Fibroblast of villous mesenchyme (primary cell): ENCODE data around the gene CELSR1. TPM values are rescaled to one million over a fixed set of nuclear protein-coding genes. Genes with fewer than 3 reads are reported as not detected.

ENCODE experiments used
- DNase-seq: peaks from one replicate; pipeline ENCODE4 v3.0.0-alpha.2; 2010; ENCODE audit warnings: low read depth
- H3K4me3 ChIP-seq: 2 replicates; pipeline ENCODE4 v1.5.1; 2011; ENCODE audit warnings: low read depth, mild to moderate bottlenecking, low read length
- CTCF ChIP-seq: IDR thresholded peaks from 2 replicates; pipeline ENCODE4 v1.5.1; 2012; ENCODE audit warnings: low read depth, mild to moderate bottlenecking, low read length; ENCODE audit not compliant: insufficient read depth
- total RNA-seq: library from RNA; depleted of rRNA; stranded (reverse); fragments of >200 nt; gene quantifications from 2 replicates; pipeline ENCODE4 v1.2.3, GENCODE V29; 2012

Gene CELSR1
- total RNA-seq, 1 donor: 1.7 TPM

DNA sequence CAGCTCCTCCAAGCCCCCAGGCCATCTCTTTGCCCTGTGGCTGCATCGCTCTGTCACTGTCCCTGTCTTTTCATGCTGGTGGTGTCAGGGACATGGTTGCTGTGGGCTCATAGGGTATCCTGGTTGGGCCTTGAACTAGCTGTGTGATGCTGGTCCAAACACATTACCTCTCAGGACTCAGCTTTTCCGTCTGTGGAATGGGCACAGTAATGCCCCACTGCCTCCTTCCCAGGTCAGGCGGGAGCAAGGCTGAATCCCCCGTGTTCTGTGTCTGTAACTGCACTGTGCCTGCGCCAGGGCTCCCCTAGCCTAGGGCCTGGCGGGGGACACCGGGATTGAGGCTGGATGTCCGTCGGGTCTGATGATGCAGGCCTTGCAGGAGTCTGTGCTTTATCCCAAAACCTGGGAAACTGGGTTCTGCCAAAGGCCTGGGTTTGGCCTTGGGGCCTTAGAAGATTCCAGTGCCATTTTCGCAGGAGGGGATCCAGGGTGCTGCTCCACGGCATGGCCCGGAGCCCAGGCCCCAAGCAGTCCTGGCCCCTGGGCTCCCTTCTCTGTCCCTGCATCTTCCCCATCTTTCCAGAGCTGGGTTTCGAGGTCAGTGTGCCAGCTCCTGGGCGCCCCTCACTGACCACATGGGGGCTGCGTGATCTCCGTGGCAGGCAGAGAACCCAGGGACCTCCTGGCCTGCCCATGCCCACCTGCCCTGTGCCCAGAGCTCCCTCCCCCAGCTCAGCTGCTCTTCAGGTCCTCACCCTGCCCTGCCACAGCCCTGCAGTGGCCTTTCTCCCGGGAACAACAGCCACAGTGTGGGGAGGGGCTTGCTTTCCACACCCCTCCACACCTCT is 32.7 kb upstream of the CELSR1 start:
- TF ChIP-seq CTCF: no peak
- no peak for DNase-seq

DNA sequence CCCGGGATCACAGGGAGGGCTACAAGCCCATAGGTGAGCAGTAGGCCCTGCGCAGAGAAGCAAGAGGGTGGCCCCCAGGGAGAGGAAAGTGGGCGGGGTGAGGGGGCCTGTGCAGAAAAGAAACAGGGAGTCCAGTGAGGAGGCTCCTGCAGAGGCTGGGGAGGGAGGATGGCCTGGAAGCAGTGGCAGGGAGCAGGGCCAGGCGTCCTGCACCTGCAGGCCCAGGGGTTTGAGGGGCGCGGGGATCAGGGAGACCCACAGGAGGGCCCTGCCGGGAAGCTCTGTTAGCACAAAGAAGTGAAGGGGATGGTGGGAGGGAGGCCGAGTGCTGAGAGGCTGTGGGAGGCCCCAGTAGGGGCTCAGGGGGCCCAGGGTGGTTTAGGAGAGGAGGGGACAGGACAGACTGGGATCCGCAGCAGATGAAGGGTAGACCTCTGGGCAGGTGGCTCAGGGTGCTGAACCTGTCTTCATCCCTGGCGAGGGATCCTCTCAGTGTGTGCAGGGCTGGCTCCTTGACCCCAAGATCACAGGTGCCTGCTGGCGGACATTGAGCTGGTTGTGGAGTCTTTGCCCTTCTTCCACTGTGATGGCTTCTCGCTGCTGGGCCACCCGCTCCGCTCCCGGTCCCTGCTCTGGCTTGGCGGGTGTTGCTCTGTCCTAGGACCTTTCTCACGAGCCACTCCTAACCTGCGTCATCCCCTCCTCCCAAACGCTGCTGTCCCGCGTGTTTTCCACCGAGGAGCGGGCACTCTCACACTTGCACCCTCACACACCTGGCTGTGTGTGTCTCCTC is 31.8 kb upstream of the CELSR1 start:
- TF ChIP-seq CTCF: no peak
- H3K4me3 ChIP-seq: no peak overlapping the region
- DNase-seq: no peak

More for the DNA sequence above, 32.7 kb upstream of the CELSR1 start:
- no peak overlapping the region for H3K4me3 ChIP-seq

- TF ChIP-seq CTCF: no peak
- no peak for DNase-seq
- no peak overlapping the region for H3K4me3 ChIP-seq
Observed at GRCh38 chr22:46568102-46568809, 30.8 kb upstream of the CELSR1 start.

DNA sequence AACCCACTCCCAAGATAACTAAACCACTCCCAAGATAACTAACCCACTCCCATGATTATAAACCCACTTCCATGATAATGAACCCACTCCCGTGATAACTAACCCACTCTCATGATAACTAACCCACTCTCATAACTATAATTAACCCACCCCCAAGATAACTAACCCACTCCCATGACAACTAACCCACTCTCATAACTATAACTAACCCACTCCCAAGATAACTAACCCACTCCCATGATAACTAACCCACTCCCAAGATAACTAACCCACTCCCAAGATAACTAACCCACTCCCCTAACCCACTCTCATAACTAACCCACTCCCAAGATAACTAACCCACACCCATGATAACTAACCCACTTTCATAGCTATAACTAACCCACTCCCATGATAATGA is 30.1 kb upstream of the CELSR1 start:
- no peak for TF ChIP-seq CTCF
- no peak for DNase-seq
- H3K4me3 ChIP-seq: no peak overlapping the region

DNA sequence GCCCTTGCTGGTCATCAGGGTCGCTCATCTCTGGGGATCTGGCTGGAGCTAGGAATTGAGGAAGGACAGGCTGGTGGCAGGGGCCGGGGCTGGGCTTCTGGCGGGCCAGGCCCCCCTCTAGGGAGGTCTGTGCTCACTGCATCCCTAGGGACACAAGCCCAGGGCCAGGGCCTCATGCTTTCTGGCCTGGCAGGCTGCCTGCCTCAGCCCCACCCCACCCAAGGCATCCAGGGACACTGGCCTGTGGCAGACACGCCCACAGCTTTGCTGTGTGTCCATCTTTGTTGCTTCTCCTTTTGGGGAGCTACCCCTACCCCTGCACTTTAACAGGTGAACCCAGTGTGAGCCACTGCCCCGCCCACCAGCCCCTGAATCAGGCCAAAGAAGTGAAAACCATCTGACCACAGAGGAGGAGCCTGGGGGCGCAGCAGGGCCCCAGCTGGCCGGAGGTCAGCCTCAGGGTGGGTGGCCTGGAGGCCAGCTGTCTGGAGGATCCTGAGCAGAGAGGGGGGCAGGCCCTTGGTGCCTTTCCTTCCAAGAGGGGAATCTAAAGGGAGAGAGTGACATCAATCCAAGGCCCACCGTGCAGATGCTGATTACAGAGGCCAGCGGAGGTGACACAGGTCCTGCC is 26.8 kb upstream of the CELSR1 start:
- no peak overlapping the region for H3K4me3 ChIP-seq
- DNase-seq: no peak

More for the DNA sequence above, 26.8 kb upstream of the CELSR1 start:
- no peak for TF ChIP-seq CTCF
